ENCODE measurements around the gene PUS3.

The PUS3 gene, protein sequence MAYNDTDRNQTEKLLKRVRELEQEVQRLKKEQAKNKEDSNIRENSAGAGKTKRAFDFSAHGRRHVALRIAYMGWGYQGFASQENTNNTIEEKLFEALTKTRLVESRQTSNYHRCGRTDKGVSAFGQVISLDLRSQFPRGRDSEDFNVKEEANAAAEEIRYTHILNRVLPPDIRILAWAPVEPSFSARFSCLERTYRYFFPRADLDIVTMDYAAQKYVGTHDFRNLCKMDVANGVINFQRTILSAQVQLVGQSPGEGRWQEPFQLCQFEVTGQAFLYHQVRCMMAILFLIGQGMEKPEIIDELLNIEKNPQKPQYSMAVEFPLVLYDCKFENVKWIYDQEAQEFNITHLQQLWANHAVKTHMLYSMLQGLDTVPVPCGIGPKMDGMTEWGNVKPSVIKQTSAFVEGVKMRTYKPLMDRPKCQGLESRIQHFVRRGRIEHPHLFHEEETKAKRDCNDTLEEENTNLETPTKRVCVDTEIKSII

DNA sequence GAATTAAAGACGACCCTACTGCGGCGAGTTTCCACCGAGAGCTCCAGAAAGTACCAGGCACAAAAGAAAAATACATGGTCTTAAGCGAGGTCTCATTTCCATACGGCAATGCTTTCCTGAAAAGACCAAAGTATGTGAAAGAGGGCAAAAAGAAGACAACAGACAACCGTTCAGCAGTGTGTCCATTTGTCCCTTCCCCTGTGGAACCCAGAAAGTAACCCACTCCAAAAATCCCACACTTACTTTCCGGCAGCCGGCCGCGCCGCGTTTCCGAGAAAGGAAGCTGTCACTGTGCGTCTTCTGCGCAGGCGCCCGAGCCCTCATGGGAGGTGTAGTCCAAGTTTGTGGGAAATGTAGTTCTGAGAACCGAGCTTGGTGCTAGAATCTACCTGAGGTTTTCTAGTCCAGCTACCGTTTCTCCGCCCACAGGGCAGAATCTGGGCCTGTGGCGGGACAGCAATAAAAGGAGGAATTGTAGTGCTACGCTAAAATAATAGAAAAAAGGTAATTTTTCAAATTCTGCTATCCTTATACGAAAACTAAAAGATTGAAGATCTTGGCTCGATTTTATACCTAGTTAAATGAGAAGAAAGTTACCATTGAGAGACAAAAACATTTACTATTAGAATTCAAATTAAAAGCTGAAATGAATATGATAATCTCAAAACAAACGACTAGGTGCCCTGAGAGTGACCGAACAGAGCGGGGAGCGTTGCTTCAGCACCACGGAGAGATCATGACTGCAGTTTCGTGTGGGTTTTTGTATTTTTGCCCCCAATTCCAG, at the start of gene PUS3:
Gene PUS3 (minus strand): TSS at position 280 of the 784 bp plus-strand sequence. CDS start 6,922 bp downstream, outside the sequence.
- peak; percentile 92 for DNase-seq

GRCh38 chr11:125952559-125952958, 49.6 kb upstream of the PUS3 start:
- DNase-seq, result no peak

DNA sequence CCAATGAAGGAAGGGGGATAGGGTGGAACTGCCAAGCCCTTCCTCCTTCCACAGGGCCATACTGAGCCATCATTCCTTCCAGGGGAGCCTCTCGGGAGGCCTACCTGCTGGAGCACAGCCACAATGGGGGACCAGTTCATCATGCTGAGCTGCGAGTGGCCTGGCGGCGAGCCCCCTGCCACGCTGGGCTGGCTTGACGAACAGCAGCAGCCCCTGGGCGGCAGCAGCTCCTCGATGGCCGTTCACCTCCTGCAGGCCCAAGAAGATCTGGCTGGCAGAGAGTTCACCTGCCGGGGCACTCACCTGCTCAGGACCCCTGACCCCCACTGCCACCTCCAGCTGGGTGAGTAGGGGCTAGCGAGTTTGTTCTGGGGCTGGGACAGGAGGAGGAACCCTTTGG, 48.7 kb upstream of the PUS3 start:
- no peak for DNase-seq

DNA sequence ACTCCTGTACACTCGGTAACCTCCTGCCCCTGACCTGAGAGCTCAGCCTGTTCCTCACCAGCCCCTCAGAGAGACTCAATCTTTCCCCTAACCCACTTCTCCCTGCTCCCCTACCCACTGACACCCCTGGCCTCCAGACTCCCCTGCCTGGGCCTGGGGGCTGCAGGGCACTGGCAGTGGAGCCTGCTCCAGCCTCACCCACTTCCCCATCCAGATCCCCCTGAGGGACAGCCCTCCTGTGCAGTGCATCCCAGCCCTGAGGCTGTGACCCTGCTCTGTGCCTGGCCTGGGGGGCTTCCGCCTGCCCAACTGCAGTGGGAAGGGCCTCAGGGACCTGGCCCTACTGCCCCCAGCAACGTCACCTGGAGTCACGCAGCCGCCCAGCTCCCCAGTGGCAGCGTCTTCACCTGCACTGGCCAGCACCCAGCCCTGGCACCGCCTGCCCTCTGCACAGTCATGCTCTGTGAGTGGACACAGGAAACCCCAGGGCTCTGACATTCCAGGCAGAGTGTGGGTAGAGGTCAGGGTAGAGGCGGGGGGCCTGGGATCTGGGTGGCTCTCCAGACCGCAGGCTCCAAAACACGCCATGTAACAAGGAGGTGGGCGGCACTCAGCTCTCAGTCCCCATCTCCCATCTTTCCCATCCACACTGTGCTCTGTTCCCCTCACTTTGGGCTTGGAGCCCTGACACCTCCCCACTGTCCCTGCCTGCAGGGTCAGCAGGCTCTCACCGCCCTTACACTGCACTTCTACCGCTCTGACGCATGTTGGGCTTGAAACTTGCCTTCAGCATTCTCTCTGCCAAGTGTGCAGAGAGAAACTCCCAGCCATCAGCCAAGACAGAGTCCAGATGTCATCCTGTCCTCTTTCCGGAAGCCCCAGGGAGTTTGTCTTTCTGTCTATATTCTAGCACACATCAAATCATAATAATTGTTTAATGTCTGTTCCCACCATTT, 48.0 kb upstream of the PUS3 start:
- DNase-seq, result no peak

- DNase-seq, result no peak
These were observed 47.1 kb upstream of the PUS3 start for GRCh38 chr11:125950178-125950490.

GRCh38 chr11:125949271-125950177, 46.5 kb upstream of the PUS3 start:
- DNase-seq, result no peak

GRCh38 chr11:125948278-125949051, 45.5 kb upstream of the PUS3 start:
- no peak for DNase-seq

GRCh38 chr11:125947419-125948277, 44.6 kb upstream of the PUS3 start:
- no peak for DNase-seq

DNA sequence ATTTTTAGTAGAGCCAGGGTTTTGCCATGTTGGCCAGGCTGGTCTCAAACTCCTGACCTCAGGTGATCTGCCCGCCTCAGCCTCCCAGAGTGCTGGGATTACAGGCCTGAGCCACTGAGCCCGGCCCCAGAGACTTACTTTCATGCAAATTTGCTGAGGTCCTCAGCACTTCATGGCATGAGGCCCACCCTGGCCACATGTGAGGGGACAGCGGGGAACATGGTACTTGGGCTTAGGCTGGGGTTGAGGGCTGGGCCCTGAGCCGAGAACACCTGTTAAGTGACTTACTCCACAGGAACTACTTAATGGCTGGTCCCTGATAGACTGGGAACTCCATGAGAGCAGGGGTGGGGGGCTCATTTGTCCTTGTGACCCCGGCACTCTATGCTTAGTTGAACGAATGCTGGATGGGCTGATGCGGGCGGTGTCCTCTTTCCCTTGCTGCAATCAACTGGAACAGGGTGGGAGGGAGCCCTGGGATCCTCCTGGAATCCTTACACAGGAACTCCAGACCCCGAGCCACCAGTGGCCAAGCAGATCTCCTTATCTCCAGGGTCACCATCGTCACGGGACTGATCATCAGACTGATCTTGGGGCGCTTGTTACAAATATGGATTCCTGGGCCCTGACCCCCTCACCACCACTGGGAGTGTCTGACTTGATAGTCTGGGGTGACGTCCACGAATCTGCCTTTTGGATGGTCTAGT, 43.9 kb upstream of the PUS3 start:
- no peak for DNase-seq

DNA sequence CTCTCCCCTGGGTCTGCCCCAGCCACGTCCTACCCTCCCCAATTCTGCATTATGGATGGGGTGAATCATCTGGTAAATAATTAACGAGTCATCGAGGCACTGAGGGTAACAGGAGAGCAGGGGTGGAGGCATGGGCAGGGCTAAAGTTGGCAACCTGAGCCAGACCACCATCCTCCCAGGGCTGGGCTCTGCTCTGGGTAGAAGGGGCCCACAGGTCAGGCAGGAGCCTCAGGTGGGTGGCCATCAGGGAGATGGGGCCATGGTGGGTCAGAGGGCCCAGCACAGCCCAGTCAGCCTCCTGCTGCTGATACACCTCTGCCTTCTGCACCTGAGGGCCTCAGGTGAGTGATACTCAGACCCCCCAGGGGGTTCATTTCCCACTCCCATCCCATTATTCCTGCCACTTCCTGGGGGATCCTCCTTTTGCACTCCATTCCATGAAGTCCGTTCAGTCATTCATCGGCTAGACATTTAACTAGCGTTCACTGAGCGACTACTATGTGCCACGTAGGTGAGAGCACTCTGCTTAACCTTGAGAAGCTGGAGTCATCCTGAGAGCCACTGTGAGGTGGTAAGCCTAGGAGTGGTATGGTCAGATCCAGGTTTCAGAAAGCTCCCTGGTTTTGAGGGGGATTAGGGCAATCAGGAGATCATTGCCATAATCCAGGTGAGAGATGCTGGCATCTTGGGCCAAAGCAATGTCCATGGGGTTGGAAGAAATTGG, 43.0 kb upstream of the PUS3 start, which contains the start of gene VSIG10L2:
Gene VSIG10L2 (plus strand): TSS at position 248 of the 724 bp plus-strand sequence. CDS start 12 bp downstream, at position 260.
- no peak for DNase-seq

DNA sequence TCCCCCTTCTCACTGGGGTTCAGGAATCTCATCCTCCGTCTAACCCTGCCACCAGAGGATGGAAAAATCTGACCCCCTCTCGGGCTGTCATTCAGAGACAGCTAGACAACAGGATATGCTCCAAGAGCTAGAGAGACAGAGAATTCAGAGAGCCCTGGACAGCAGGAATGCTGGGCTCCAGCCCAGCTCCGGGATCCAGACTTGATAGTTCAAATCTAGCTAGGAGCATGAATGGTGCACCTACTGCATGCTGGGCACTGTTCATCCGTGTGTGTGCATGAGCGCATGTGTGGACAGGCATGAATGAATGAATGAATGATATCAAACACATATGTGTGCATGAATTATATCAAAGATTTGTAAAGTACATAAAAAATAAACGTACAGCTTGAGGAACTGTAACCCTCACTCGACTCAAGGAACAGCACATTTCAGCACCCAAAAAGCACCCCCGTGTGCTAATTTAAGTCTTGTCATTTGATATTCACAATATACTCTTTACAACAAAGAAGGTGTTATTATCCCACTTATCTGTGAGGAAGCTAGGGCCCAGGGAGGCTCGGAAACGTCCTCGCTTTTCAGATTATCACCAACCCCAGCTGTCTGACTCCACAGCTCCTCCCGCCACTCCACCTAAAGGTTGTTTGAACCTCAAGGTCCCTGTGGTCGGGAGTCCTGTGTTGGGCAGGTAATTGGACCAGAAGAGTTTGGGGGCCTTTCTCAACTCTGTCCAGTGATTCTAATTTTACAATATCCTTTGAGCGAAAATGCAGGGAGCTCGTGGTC, 42.2 kb upstream of the PUS3 start:
- no peak for DNase-seq

DNA sequence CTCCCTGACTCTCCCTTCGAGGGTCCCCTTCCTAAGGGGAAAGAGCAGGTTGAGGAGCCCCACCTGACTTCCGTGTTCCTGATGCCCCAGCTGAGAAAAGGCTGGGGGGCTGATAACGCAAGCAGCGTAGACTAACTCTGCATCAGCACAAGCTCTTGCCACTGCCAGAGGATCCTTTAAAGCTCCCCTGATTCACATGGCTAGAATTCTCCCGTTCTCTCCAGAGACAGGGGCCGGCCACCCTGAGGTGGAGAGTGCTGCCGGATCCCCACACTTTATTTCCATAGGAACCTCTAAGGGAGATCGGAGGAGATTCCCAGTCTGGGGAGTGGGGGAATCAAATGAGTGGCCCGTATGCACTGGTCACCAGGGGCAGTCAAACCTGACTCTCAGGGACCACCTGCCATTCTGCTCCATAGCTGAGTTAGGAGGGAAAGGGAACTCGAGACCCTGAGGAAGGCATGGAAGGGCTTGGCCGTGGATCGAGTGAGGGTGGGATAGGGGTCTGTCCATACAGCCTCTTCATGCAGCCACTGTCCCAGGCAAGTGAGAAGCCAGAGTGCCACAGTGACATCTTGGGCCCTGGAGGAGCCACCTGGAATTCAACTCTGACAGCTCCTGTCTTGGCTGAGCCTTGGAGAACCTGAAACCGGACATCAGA, 41.5 kb upstream of the PUS3 start:
- DNase-seq, result no peak

- no peak for DNase-seq
These were observed 40.8 kb upstream of the PUS3 start for GRCh38 chr11:125943661-125944349.

DNA sequence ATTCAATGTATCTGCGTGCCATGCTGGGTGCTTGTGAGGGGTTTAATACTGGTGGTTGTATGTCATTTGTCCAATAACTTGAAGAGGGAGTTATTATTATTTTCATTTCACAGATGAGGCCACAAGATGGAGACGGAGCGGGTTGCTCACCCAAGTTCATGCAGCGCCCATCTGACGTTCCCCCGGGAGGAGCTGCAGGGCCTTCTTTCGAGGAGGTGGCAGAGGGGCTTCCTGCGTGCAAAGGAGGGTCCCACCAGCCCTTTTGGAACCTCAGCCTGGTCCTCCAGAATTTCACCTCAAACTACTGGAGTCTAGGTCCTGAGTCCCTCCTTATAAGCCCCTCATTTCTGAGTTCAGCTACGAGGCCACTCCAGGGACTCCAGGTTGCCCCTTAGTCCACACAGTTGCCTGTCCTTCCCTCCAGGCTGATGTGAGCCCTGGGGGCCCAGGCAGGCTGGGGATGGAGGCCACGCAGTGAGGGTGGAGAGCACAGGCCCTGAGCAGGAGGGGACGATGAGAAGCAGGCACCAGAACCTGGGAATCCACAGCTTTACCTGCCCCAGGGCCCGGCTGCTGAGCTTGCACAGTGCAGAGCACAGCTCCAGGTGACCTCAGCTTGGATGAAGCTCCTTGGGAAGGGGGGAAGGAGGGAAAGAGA, 39.9 kb upstream of the PUS3 start:
- no peak for DNase-seq

Measured in CD4-positive, alpha-beta T cell treated with Interleukin-21 for 1 hour (primary cell).